GM21381 (cell line): ENCODE measurements around the gene HPS3.
"Not testable (repeated sequence)": the region's sequence is repeated elsewhere in the genome, so short reads cannot be mapped to it uniquely, and the experiment has no call there.

ENCODE experiments used
- ATAC-seq: cut with Tn5 transposase; IDR thresholded peaks from one replicate; pipeline ENCODE4 v1.9.1; 2021; ENCODE audit warnings: mild to moderate bottlenecking, moderate library complexity; ENCODE audit not compliant: unreplicated experiment

HPS3 gene

GRCh38 chr3:149129326-149130205, at the start of gene HPS3:
Gene HPS3 (plus strand): TSS chr3:149129638. CDS start chr3:149129724, 86 bp downstream.
- peak; percentile 93 for ATAC-seq

- ATAC-seq = no peak
These were observed 49.3 kb upstream of the HPS3 start for GRCh38 chr3:149080011-149080698.

- ATAC-seq = no peak
These were observed 48.7 kb upstream of the HPS3 start for GRCh38 chr3:149080699-149081091.

GRCh38 chr3:149081772-149082171, 47.7 kb upstream of the HPS3 start:
- no peak for ATAC-seq

GRCh38 chr3:149085828-149086231, 43.6 kb upstream of the HPS3 start:
- ATAC-seq = peak; percentile 34

- ATAC-seq = peak; percentile 98
These were observed 43.0 kb upstream of the HPS3 start, which contains the start of gene HLTF for GRCh38 chr3:149086232-149086988. Gene HLTF (minus strand): TSS chr3:149086533. CDS start chr3:149086336, 197 bp downstream.

GRCh38 chr3:149087208-149087607, 42.2 kb upstream of the HPS3 start:
- no peak for ATAC-seq

GRCh38 chr3:149089395-149089794, 40.0 kb upstream of the HPS3 start:
- ATAC-seq = no peak

- no peak for ATAC-seq
These were observed 39.0 kb upstream of the HPS3 start for GRCh38 chr3:149090461-149090860.

GRCh38 chr3:149090907-149091306, 38.5 kb upstream of the HPS3 start:
- ATAC-seq = no peak

GRCh38 chr3:149091983-149092382, 37.5 kb upstream of the HPS3 start:
- no peak for ATAC-seq

GRCh38 chr3:149095487-149095886, 34.0 kb upstream of the HPS3 start:
- ATAC-seq = peak; percentile 84

GRCh38 chr3:149097987-149098386, 31.5 kb upstream of the HPS3 start:
- ATAC-seq = not testable (repeated sequence)

GRCh38 chr3:149101154-149101553, 28.3 kb upstream of the HPS3 start:
- ATAC-seq = no peak

- ATAC-seq = no peak
These were observed 27.8 kb upstream of the HPS3 start for GRCh38 chr3:149101641-149102040.

- ATAC-seq = no peak
These were observed 25.0 kb upstream of the HPS3 start for GRCh38 chr3:149104484-149104883.

- ATAC-seq = no peak
These were observed 15.0 kb upstream of the HPS3 start for GRCh38 chr3:149114458-149114857.

- no peak for ATAC-seq
These were observed 14.3 kb upstream of the HPS3 start for GRCh38 chr3:149115114-149115513.

GRCh38 chr3:149118724-149119123, 10.7 kb upstream of the HPS3 start:
- ATAC-seq = no peak

- no peak for ATAC-seq
These were observed 10.0 kb upstream of the HPS3 start for GRCh38 chr3:149119466-149119865.
